ENCODE data around the gene UBE2QL1.

Gene UBE2QL1

GRCh38 chr5:6424110-6424659 lies 24.5 kb upstream of the UBE2QL1 start:
- intact Hi-C loops (cut with DNase I) = no loop called here
- no peak for DNase-seq

GRCh38 chr5:6424700-6425099 lies 24.0 kb upstream of the UBE2QL1 start:
- DNase-seq = no peak
- intact Hi-C loops (cut with DNase I) = no loop called here

- intact Hi-C loops (cut with DNase I) = no loop called here
- no peak for DNase-seq
Measured at GRCh38 chr5:6427694-6428093, 21.0 kb upstream of the UBE2QL1 start.

- DNase-seq = peak in 5 of 42 donors; percentile 18 to 49 (median 26)
- intact Hi-C loops (cut with DNase I) = no loop called here
Measured at GRCh38 chr5:6430418-6431028, 18.1 kb upstream of the UBE2QL1 start.

- intact Hi-C loops (cut with DNase I) = no loop called here
- DNase-seq = no peak
Measured at GRCh38 chr5:6431214-6432195, 17.2 kb upstream of the UBE2QL1 start.

- intact Hi-C loops (cut with DNase I) = no loop called here
- DNase-seq = no peak
Measured at GRCh38 chr5:6432206-6432605, 16.5 kb upstream of the UBE2QL1 start.

- intact Hi-C loops (cut with DNase I) = no loop called here
- DNase-seq = peak in 4 of 42 donors; percentile 23 to 45 (median 30)
Measured at GRCh38 chr5:6434731-6435130, 13.9 kb upstream of the UBE2QL1 start.

- intact Hi-C loops (cut with DNase I) = no loop called here
- no peak for DNase-seq
Measured at GRCh38 chr5:6435356-6435755, 13.3 kb upstream of the UBE2QL1 start.

GRCh38 chr5:6436715-6437331 lies 11.8 kb upstream of the UBE2QL1 start:
- intact Hi-C loops (cut with DNase I) = no loop called here
- DNase-seq = no peak

GRCh38 chr5:6439588-6440550 lies 8.8 kb upstream of the UBE2QL1 start:
- no peak for DNase-seq
- intact Hi-C loops (cut with DNase I) = no loop called here

- intact Hi-C loops (cut with DNase I) = no loop called here
- DNase-seq = no peak
Measured at GRCh38 chr5:6442333-6442732, 6.3 kb upstream of the UBE2QL1 start.

- DNase-seq = no peak
- intact Hi-C loops (cut with DNase I) = no loop called here
Measured at GRCh38 chr5:6443326-6443725, 5.3 kb upstream of the UBE2QL1 start.

GRCh38 chr5:6446042-6446441 lies 2.6 kb upstream of the UBE2QL1 start:
- no peak for DNase-seq
- intact Hi-C loops (cut with DNase I) = no loop called here

GRCh38 chr5:6446626-6447309 lies 1.9 kb upstream of the UBE2QL1 start:
- DNase-seq = no peak
- intact Hi-C loops (cut with DNase I) = no loop called here

GRCh38 chr5:6447384-6448140 lies 1.1 kb upstream of the UBE2QL1 start:
- intact Hi-C loops (cut with DNase I) = no loop called here
- DNase-seq = no peak

- no peak for DNase-seq
- intact Hi-C loops (cut with DNase I) = no loop called here
Measured at GRCh38 chr5:6448141-6448491, 543 bp upstream of the UBE2QL1 start.

- intact Hi-C loops (cut with DNase I) = no loop called here
- DNase-seq = no peak
Measured at GRCh38 chr5:6449465-6450158, 953 bp downstream of the UBE2QL1 start.
